Smooth muscle cell (in vitro differentiated cells): ENCODE data around the gene ZDHHC9. TPM values are rescaled to one million over a fixed set of nuclear protein-coding genes. Genes with fewer than 3 reads are reported as not detected.

Experiments
- DNase-seq: peaks from one replicate; lab custom pipeline; 2025; ENCODE audit not compliant: unreplicated experiment; lab: John Stamatoyannopoulos, UW
- H2AFZ ChIP-seq: fragments of 200-600 bp; sonication (generic); 2 replicates; pipeline ENCODE4 v1.6.0; 2016; ENCODE audit warnings: antibody characterized with exemption, low read depth, mild to moderate bottlenecking
- H3F3A ChIP-seq: fragments of 200-600 bp; sonication (generic); 2 replicates; pipeline ENCODE4 v1.6.0; 2017; ENCODE audit warnings: antibody characterized with exemption, low read depth
- H3K27ac ChIP-seq: fragments of 200-600 bp; sonication (generic); 2 replicates; pipeline ENCODE4 v1.5.1; 2016; ENCODE audit warnings: low read depth, mild to moderate bottlenecking
- H3K27me3 ChIP-seq: fragments of 200-600 bp; sonication (generic); 2 replicates; pipeline ENCODE4 v1.6.1; 2016; ENCODE audit warnings: low read depth, mild to moderate bottlenecking
- H3K36me3 ChIP-seq: fragments of 200-600 bp; sonication (generic); 2 replicates; pipeline ENCODE4 v1.5.1; 2016; ENCODE audit warnings: low read depth
- H3K4me1 ChIP-seq: fragments of 200-600 bp; sonication (generic); 2 replicates; pipeline ENCODE4 v1.5.1; 2016; ENCODE audit warnings: low read depth
- H3K4me2 ChIP-seq: fragments of 200-600 bp; sonication (generic); 2 replicates; pipeline ENCODE4 v1.6.0; 2016; ENCODE audit warnings: mild to moderate bottlenecking
- H3K4me3 ChIP-seq: fragments of 200-600 bp; sonication (generic); 2 replicates; pipeline ENCODE4 v1.5.1; 2016; ENCODE audit warnings: mild to moderate bottlenecking
- H3K79me2 ChIP-seq: fragments of 200-600 bp; sonication (generic); 2 replicates; pipeline ENCODE4 v1.6.0; 2016; ENCODE audit warnings: low read depth, mild to moderate bottlenecking
- H3K9ac ChIP-seq: fragments of 200-600 bp; sonication (generic); 2 replicates; pipeline ENCODE4 v1.6.0; 2016; ENCODE audit warnings: low read depth
- H3K9me3 ChIP-seq: fragments of 200-600 bp; sonication (generic); replicated peaks from 2 replicates; pipeline ENCODE4 v1.5.1; 2016; ENCODE audit warnings: low read depth
- H4K20me1 ChIP-seq: fragments of 200-600 bp; sonication (generic); 2 replicates; pipeline ENCODE4 v1.6.0; 2016; ENCODE audit warnings: low read depth
- whole genome bisulfite sequencing: methylation state at CpG from one replicate; pipeline ENCODE4 v1.1.7; 2016; ENCODE audit warnings: low lambda C conversion rate; 5-methylcytosine and 5-hydroxymethylcytosine counted together
- polyA plus RNA-seq: library from polyadenylated mRNA; unstranded; fragments of >200 nt; fragmentation: Nextera tagmentation; extraction: Ambion mirVana; gene quantifications from 2 replicates; pipeline ENCODE4 v1.2.1, GENCODE V29; 2016
- total RNA-seq: library from RNA; depleted of rRNA; stranded (reverse); fragments of >200 nt; gene quantifications from 2 replicates; pipeline ENCODE4 v1.2.3, GENCODE V29; 2014
- TF ChIP-seq, protein P1 (sequence below): fragments of 200-600 bp; sonication (generic); IDR thresholded peaks from 2 replicates; pipeline ENCODE4 v1.5.1; 2017; ENCODE audit warnings: borderline replicate concordance, mild to moderate bottlenecking, antibody characterized with exemption; ENCODE audit not compliant: insufficient read depth, poor library complexity, severe bottlenecking

ZDHHC9 gene
- total RNA-seq: 34.1 and 45.7 TPM in 2 replicates
- polyA plus RNA-seq: 44.3 and 47.0 TPM in 2 replicates

DNA sequence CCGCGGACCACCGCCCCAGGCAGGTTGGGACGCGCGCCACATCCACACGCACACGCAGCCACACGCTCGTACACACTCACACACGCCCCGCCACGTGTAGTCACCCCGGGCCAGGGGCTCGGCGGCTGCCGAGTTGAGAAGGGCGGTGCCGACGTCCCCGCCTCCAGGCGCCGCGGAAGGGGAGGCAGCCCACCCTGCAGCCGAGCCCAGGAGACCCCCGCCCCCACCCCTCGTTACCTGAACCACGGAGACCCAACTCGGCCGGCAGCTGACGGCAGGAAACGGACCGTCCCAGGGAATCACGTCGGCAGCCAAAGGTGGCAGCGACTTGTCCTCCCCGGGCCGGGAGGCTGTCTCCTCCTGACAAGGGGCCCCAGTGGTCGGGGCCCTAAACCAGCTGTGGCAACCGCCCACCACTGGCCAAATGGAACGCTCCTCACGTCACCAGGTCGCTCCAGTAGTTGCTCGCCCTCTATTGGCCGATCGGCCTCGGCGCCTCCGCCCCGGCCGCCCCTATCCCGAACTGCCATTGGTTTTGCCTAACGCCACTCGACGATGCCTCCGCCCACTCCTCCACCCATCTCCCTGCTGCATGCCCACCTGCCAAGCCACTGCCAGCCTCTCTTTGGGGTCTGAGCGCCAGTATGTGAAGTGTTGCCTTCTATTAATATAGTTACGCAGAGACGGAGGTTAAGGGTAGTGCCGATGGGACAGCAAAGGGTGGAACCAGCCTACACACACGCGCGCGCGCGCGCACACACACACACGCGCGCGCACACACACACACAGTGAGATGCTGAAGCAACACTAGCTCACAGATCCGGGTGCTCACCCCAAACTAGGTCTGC is at the start of gene ZDHHC9:
Gene ZDHHC9, minus strand, starts transcription at position 428 of the 848 bp plus-strand sequence. CDS start 1,941 bp downstream, outside the sequence.
- Histone ChIP-seq H3F3A (no peaks in the 10 kb centered on the region), H3K4me2 (peak within 1 kb of the TSS; percentile 89), H4K20me1 (peaks cover 27% of the 10 kb centered on the region), H3K79me2 (peaks cover 13% of the 10 kb centered on the region), H3K27ac (peak within 1 kb of the TSS; percentile 71), H3K27me3 (no peaks in the 10 kb centered on the region), H3K4me3 (peak within 1 kb of the TSS; percentile 59), H3K9me3 (no peaks in the 10 kb centered on the region), H3K9ac (peak within 1 kb of the TSS; percentile 75), H3K4me1 (peaks cover 2% of the 10 kb centered on the region), H3K36me3 (no peaks in the 10 kb centered on the region), H2AFZ (peak within 1 kb of the TSS; percentile 81)
- DNase-seq: peak; percentile 43
- TF ChIP-seq, protein P1, sequence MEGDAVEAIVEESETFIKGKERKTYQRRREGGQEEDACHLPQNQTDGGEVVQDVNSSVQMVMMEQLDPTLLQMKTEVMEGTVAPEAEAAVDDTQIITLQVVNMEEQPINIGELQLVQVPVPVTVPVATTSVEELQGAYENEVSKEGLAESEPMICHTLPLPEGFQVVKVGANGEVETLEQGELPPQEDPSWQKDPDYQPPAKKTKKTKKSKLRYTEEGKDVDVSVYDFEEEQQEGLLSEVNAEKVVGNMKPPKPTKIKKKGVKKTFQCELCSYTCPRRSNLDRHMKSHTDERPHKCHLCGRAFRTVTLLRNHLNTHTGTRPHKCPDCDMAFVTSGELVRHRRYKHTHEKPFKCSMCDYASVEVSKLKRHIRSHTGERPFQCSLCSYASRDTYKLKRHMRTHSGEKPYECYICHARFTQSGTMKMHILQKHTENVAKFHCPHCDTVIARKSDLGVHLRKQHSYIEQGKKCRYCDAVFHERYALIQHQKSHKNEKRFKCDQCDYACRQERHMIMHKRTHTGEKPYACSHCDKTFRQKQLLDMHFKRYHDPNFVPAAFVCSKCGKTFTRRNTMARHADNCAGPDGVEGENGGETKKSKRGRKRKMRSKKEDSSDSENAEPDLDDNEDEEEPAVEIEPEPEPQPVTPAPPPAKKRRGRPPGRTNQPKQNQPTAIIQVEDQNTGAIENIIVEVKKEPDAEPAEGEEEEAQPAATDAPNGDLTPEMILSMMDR: no peak
- 38% methylated on average over 52 of the region's 72 CpGs for WGBS

DNA sequence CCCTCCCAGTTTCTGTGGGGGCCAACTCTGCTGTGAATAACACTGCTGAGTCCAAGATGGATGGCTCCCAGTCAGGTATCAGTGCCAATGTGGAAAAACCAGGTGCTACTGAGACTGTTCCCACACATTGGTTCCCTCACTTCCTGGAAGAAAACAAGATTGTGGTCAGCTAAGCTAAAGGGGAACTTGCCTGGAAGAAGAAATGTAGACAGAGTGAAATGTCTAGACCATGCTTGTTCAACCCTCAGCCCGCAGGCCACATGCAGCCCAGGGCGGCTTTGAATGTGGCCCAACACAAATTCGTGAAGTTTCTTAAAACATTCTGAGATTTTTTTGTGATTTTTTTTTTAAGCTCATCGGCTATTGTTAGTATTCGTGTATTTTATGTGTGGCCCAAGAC is 33.7 kb upstream of the ZDHHC9 start:
- no peak overlapping the region for H3K4me3 ChIP-seq
- H3F3A ChIP-seq: no peaks in the 10 kb centered on the region
- no peaks in the 10 kb centered on the region for H3K79me2 ChIP-seq
- H3K27me3 ChIP-seq: no peaks in the 10 kb centered on the region
- H2AFZ ChIP-seq: no peak overlapping the region
- no peaks in the 10 kb centered on the region for H3K36me3 ChIP-seq
- no peak for DNase-seq
- no peak overlapping the region for H3K4me2 ChIP-seq
- no peak overlapping the region for H3K27ac ChIP-seq
- no peaks in the 10 kb centered on the region for H3K9me3 ChIP-seq
- TF ChIP-seq, protein P1: no peak
- H3K9ac ChIP-seq: no peak overlapping the region
- no peaks in the 10 kb centered on the region for H3K4me1 ChIP-seq
- 89% methylated on average over 5 of the region's 5 CpGs for WGBS
- H4K20me1 ChIP-seq: no peaks in the 10 kb centered on the region

GRCh38 chrX:129876771-129877305 is 33.2 kb upstream of the ZDHHC9 start:
- WGBS: 59% methylated on average over 4 of the region's 4 CpGs
- H3K36me3 ChIP-seq: no peaks in the 10 kb centered on the region
- no peak overlapping the region for H3K4me2 ChIP-seq
- H2AFZ ChIP-seq: no peak overlapping the region
- no peak overlapping the region for H3K4me3 ChIP-seq
- no peak overlapping the region for H3K9ac ChIP-seq
- no peaks in the 10 kb centered on the region for H3K4me1 ChIP-seq
- TF ChIP-seq, protein P1: no peak
- no peaks in the 10 kb centered on the region for H3K27me3 ChIP-seq
- no peaks in the 10 kb centered on the region for H4K20me1 ChIP-seq
- DNase-seq: no peak
- no peaks in the 10 kb centered on the region for H3K79me2 ChIP-seq
- no peak overlapping the region for H3K27ac ChIP-seq
- no peaks in the 10 kb centered on the region for H3F3A ChIP-seq
- H3K9me3 ChIP-seq: no peaks in the 10 kb centered on the region
